MG63 (cell line): Measurements from ENCODE around the gene PRSS2. TPM values are rescaled to one million over a fixed set of nuclear protein-coding genes. Genes with fewer than 3 reads are reported as not detected.

Experiments used
- DNase-seq: peaks from one replicate; pipeline ENCODE4 v3.0.0-alpha.2; 2020
- H3K27me3 ChIP-seq: fragments of 250-450 bp; sonication (Bioruptor Pico); 2 replicates; pipeline ENCODE4 v1.5.1; 2020; ENCODE audit warnings: mild to moderate bottlenecking, moderate library complexity
- H3K36me3 ChIP-seq: fragments of 250-450 bp; sonication (Bioruptor Pico); 2 replicates; pipeline ENCODE4 v1.5.1; 2020; ENCODE audit warnings: mild to moderate bottlenecking, moderate library complexity
- H3K4me3 ChIP-seq: fragments of 250-450 bp; sonication (Bioruptor Pico); 2 replicates; pipeline ENCODE4 v1.5.1; 2020; ENCODE audit warnings: mild to moderate bottlenecking, moderate library complexity
- H3K9me3 ChIP-seq: fragments of 250-450 bp; sonication (Bioruptor Pico); 2 replicates; pipeline ENCODE4 v1.5.1; 2020; ENCODE audit warnings: mild to moderate bottlenecking, moderate library complexity
- total RNA-seq: library from RNA; depleted of rRNA; stranded (reverse); fragments of >200 nt; shearing (Covaris generic); gene quantifications from 2 replicates; pipeline ENCODE4 v1.2.3, GENCODE V29; 2014; ENCODE audit warnings: low replicate concordance

The PRSS2 gene
- total RNA-seq, 1 experiment from 2014 or later = not detected

DNA sequence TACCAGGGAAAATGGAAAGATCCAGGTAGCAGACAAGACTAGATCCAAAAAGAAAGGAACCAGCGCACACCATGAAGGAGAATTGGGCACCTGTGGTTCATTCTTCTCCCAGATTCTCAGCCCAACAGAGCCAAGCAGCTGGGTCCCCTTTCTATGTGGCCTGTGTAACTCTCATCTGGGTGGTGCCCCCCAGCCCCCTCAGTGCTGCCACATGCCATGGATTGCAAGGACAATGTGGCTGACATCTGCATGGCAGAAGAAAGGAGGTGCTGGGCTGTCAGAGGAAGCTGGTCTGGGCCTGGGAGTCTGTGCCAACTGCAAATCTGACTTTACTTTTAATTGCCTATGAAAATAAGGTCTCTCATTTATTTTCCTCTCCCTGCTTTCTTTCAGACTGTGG lies 21.4 kb downstream of the PRSS2 start:
- Histone ChIP-seq H3K36me3 (no peaks in the 10 kb centered on the region), H3K9me3 (no peaks in the 10 kb centered on the region), H3K27me3 (peaks cover 9% of the 10 kb centered on the region), H3K4me3 (no peak overlapping the region)
- no peak for DNase-seq

- no peaks in the 10 kb centered on the region for H3K9me3 ChIP-seq
- no peaks in the 10 kb centered on the region for H3K36me3 ChIP-seq
- DNase-seq = no peak
- peaks cover 12% of the 10 kb centered on the region for H3K27me3 ChIP-seq
- no peak overlapping the region for H3K4me3 ChIP-seq
Observed at GRCh38 chr7:142792593-142792992, 21.8 kb downstream of the PRSS2 start.

DNA sequence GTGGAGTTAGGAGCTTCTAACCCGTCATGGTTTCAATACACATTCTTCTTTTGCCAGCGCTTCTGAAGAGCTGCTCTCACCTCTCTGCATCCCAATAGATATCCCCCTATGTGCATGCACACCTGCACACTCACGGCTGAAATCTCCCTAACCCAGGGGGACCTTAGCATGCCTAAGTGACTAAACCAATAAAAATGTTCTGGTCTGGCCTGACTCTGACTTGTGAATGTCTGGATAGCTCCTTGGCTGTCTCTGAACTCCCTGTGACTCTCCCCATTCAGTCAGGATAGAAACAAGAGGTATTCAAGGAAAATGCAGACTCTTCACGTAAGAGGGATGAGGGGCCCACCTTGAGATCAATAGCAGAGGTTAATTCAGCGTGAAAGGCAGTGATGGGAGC lies 22.4 kb downstream of the PRSS2 start:
- no peaks in the 10 kb centered on the region for H3K36me3 ChIP-seq
- peaks cover 16% of the 10 kb centered on the region for H3K27me3 ChIP-seq
- H3K9me3 ChIP-seq = no peaks in the 10 kb centered on the region
- no peak overlapping the region for H3K4me3 ChIP-seq
- DNase-seq = no peak

DNA sequence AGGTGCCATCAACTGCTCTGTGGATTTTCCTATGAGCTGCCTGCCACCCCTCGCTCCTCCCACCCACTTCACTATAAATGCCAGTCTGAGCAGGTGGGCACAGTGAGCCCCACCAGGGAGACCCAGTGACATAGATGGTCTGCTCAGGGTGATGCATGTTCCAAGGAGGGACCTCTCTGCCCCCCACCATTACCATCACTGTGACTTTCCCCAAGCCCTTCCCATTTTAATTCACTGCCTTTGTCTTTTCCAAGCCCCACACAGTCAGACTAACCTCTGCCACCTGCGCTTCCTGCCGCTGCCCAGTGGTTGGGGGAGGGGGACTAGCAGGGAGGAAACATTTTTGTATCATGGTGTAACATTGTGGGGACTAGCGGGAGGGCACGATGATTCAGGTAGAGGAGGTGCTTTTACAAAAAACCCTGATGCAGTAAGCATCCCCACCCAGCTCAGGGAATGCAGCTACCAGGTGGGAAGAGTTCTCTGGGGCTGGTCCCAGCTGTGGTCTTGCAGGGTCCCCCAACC lies 24.6 kb downstream of the PRSS2 start:
- no peak for DNase-seq
- H3K36me3 ChIP-seq = no peaks in the 10 kb centered on the region
- no peak overlapping the region for H3K4me3 ChIP-seq
- peaks cover 18% of the 10 kb centered on the region for H3K27me3 ChIP-seq
- no peaks in the 10 kb centered on the region for H3K9me3 ChIP-seq

- DNase-seq = no peak
- H3K27me3 ChIP-seq = peaks cover 18% of the 10 kb centered on the region
- no peaks in the 10 kb centered on the region for H3K36me3 ChIP-seq
- H3K9me3 ChIP-seq = no peaks in the 10 kb centered on the region
- H3K4me3 ChIP-seq = no peak overlapping the region
Observed at GRCh38 chr7:142796001-142796500, 25.3 kb downstream of the PRSS2 start.

DNA sequence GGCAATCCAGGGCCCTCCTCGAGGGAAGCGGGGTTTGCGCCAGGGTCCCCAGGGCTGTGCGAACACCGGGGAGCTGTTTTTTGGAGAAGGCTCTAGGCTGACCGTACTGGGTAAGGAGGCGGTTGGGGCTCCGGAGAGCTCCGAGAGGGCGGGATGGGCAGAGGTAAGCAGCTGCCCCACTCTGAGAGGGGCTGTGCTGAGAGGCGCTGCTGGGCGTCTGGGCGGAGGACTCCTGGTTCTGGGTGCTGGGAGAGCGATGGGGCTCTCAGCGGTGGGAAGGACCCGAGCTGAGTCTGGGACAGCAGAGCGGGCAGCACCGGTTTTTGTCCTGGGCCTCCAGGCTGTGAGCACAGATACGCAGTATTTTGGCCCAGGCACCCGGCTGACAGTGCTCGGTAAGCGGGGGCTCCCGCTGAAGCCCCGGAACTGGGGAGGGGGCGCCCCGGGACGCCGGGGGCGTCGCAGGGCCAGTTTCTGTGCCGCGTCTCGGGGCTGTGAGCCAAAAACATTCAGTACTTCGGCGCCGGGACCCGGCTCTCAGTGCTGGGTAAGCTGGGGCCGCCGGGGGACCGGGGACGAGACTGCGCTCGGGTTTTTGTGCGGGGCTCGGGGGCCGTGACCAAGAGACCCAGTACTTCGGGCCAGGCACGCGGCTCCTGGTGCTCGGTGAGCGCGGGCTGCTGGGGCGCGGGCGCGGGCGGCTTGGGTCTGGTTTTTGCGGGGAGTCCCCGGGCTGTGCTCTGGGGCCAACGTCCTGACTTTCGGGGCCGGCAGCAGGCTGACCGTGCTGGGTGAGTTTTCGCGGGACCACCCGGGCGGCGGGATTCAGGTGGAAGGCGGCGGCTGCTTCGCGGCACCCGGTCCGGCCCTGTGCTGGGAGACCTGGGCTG lies 26.0 kb downstream of the PRSS2 start:
- DNase-seq = no peak
- H3K27me3 ChIP-seq = peaks cover 18% of the 10 kb centered on the region
- no peaks in the 10 kb centered on the region for H3K9me3 ChIP-seq
- no peak overlapping the region for H3K4me3 ChIP-seq
- no peaks in the 10 kb centered on the region for H3K36me3 ChIP-seq

DNA sequence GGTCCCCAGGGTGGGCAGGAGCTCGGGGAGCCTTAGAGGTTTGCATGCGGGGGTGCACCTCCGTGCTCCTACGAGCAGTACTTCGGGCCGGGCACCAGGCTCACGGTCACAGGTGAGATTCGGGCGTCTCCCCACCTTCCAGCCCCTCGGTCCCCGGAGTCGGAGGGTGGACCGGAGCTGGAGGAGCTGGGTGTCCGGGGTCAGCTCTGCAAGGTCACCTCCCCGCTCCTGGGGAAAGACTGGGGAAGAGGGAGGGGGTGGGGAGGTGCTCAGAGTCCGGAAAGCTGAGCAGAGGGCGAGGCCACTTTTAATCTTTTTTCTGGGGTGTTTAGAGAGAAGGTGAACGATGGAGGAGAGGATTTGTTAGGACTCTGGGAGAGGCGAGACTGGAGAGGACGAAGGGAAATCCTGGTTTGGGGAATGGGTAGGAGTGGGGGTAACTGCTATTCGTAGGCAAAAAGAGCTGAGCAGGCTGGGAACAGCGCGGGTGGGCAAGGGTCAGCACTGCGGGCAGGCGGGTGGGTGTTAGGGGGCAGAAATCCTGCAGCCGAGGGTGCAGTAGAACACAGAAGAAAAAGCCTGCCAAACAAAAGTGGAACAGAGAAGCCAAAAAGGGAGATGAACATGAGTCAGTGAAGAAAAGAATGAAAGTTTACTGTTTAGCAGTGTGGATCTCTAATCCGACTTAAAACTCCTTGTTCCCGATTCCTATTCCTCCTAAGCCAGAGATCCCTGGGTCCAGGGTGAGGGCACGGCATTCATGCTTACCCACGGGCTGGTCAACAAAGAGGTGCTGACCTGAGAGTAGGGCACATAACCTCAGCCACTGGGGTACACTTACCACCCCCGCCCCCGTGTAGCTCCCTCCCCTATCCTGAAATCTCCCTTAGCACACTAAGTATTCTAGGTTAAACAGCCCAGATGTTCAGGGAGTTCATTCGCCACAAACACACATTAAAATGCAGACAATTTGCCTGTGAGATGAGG lies 26.9 kb downstream of the PRSS2 start:
- H3K4me3 ChIP-seq = no peak overlapping the region
- DNase-seq = no peak
- H3K9me3 ChIP-seq = no peaks in the 10 kb centered on the region
- H3K36me3 ChIP-seq = no peaks in the 10 kb centered on the region
- H3K27me3 ChIP-seq = peaks cover 18% of the 10 kb centered on the region

GRCh38 chr7:142798451-142799436 lies 28.0 kb downstream of the PRSS2 start:
- no peaks in the 10 kb centered on the region for H3K9me3 ChIP-seq
- H3K36me3 ChIP-seq = no peaks in the 10 kb centered on the region
- DNase-seq = no peak
- H3K27me3 ChIP-seq = peaks cover 18% of the 10 kb centered on the region
- H3K4me3 ChIP-seq = no peak overlapping the region

GRCh38 chr7:142799437-142799835 lies 28.7 kb downstream of the PRSS2 start:
- DNase-seq = no peak
- Histone ChIP-seq H3K27me3 (peaks cover 18% of the 10 kb centered on the region), H3K9me3 (no peaks in the 10 kb centered on the region)

DNA sequence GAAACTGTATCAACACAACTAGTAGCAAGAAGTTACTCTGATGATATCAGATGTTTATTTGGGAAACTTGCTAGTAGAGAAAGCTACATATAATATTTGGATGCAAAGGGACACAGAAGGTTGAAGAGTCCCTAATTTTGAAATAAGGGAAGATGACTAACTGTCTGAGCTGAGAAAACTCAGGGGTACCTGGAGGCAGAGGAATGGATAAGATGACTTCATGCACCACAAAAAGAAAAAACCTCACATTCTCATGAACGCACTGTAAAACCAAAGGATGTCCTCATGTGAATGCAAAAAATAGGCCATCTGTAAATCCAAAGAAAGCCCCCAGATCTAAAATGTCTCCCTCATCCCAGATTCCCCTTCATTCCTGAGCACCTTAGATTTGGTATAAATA lies 29.3 kb downstream of the PRSS2 start:
- Histone ChIP-seq H3K4me3 (no peak overlapping the region), H3K9me3 (no peaks in the 10 kb centered on the region), H3K36me3 (no peaks in the 10 kb centered on the region), H3K27me3 (peaks cover 18% of the 10 kb centered on the region)
- no peak for DNase-seq

More at GRCh38 chr7:142799437-142799835, 28.7 kb downstream of the PRSS2 start:
- no peak overlapping the region for H3K4me3 ChIP-seq
- H3K36me3 ChIP-seq = no peaks in the 10 kb centered on the region

DNA sequence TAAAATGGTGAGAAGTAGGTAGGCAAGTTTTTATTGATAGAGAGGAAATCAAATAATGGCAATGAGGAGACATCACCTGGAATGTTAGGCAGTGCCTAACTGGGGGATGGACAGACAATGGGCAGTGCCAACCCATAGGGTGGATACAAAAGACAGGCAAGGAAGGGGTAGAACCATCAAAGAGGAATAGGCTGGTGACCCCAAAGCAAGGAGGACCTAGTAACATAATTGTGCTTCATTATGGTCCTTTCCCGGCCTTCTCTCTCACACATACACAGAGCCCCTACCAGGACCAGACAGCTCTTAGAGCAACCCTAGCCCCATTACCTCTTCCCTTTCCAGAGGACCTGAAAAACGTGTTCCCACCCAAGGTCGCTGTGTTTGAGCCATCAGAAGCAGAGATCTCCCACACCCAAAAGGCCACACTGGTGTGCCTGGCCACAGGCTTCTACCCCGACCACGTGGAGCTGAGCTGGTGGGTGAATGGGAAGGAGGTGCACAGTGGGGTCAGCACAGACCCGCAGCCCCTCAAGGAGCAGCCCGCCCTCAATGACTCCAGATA lies 30.0 kb downstream of the PRSS2 start:
- Histone ChIP-seq H3K4me3 (no peak overlapping the region), H3K27me3 (peaks cover 18% of the 10 kb centered on the region), H3K36me3 (no peaks in the 10 kb centered on the region), H3K9me3 (no peaks in the 10 kb centered on the region)
- DNase-seq = no peak

DNA sequence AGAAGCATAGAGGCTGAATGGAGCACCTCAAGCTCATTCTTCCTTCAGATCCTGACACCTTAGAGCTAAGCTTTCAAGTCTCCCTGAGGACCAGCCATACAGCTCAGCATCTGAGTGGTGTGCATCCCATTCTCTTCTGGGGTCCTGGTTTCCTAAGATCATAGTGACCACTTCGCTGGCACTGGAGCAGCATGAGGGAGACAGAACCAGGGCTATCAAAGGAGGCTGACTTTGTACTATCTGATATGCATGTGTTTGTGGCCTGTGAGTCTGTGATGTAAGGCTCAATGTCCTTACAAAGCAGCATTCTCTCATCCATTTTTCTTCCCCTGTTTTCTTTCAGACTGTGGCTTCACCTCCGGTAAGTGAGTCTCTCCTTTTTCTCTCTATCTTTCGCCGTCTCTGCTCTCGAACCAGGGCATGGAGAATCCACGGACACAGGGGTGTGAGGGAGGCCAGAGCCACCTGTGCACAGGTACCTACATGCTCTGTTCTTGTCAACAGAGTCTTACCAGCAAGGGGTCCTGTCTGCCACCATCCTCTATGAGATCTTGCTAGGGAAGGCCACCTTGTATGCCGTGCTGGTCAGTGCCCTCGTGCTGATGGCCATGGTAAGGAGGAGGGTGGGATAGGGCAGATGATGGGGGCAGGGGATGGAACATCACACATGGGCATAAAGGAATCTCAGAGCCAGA lies 31.0 kb downstream of the PRSS2 start:
- peaks cover 13% of the 10 kb centered on the region for H3K27me3 ChIP-seq
- no peaks in the 10 kb centered on the region for H3K36me3 ChIP-seq
- no peaks in the 10 kb centered on the region for H3K9me3 ChIP-seq
- no peak for DNase-seq
- H3K4me3 ChIP-seq = no peak overlapping the region

DNA sequence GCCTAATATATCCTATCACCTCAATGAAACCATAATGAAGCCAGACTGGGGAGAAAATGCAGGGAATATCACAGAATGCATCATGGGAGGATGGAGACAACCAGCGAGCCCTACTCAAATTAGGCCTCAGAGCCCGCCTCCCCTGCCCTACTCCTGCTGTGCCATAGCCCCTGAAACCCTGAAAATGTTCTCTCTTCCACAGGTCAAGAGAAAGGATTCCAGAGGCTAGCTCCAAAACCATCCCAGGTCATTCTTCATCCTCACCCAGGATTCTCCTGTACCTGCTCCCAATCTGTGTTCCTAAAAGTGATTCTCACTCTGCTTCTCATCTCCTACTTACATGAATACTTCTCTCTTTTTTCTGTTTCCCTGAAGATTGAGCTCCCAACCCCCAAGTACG lies 31.5 kb downstream of the PRSS2 start:
- DNase-seq = no peak
- H3K4me3 ChIP-seq = no peak overlapping the region
- H3K36me3 ChIP-seq = no peaks in the 10 kb centered on the region
- H3K9me3 ChIP-seq = no peaks in the 10 kb centered on the region
- peaks cover 8% of the 10 kb centered on the region for H3K27me3 ChIP-seq

- peaks cover 2% of the 10 kb centered on the region; the same call in 1 of the 2 replicates for H3K27me3 ChIP-seq
- DNase-seq = no peak
- no peak overlapping the region for H3K4me3 ChIP-seq
- H3K9me3 ChIP-seq = no peaks in the 10 kb centered on the region
- no peaks in the 10 kb centered on the region for H3K36me3 ChIP-seq
Observed at GRCh38 chr7:142803901-142804300, 33.1 kb downstream of the PRSS2 start.

DNA sequence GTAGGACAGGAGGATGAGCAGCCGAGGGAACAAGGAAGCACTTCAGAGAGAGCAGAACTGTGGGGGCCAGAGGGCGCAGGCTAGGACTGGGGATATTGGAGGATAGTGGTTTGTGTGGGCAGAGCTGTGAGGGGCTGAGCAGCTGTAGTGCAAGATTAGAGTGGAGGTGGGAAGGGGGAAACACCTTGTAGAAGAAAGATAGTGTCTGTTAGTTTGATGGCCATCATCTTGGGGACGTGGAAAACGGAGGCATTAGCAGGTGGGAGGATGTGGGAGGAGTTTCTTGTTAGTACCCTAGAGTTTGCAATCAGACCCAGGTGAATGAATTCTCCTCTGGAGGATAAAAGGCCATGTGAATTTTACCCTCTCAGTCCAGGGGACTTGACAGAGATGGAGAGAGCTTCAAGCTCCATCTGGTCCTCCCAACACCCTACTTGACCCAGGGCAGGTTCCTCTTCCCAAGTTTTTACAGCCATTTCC lies 34.0 kb downstream of the PRSS2 start:
- Histone ChIP-seq H3K4me3 (no peak overlapping the region), H3K27me3 (no peaks in the 10 kb centered on the region), H3K9me3 (no peaks in the 10 kb centered on the region), H3K36me3 (no peaks in the 10 kb centered on the region)
- no peak for DNase-seq
